ENCODE results near the gene FLAD1.

Gene FLAD1

DNA sequence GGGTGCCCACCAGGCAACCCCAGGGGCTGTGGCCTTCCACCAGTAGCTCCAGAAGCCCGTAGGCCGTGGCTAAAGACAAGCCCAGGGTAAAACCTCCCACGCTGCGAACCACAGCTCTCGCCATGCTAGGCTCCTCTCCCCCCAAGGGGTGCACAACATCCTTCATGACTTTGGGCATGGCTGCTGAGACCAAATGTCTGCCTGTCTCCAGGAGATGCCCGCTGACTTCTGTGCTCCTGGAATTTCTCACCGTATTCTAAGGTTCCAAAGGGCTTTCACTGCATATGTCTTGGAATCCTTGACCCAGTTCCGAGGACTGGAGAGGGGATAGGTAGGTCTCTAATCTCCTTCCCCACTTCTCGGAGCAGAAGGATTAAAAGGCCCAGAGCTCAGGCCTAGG, 50.4 kb downstream of the FLAD1 start, which contains the start of the genes DCST1 and DCST2:
TSS of gene DCST1 (plus strand) at position 301 of the 400 bp plus-strand sequence. CDS start 213 bp downstream, outside the sequence.
TSS of gene DCST2 (minus strand) at position 258 of the 400 bp plus-strand sequence. CDS start at position 178, 80 bp downstream.
- ChIA-PET POLR2A (no interaction called here), CTCF (interaction anchor here (0.6 to 3.5 kb wide), 2 partner anchors 13 to 16 kb away, joined by 5 to 12 read pairs; no protein-coding TSS in a partner anchor)
- DNase-seq (ENCODE audit: extremely low spot score): no peak
- TF ChIP-seq HDGF (IDR thresholded peaks at IDR 0.05; ENCODE audit: borderline replicate concordance): no peak
- TF ChIP-seq, protein P1, sequence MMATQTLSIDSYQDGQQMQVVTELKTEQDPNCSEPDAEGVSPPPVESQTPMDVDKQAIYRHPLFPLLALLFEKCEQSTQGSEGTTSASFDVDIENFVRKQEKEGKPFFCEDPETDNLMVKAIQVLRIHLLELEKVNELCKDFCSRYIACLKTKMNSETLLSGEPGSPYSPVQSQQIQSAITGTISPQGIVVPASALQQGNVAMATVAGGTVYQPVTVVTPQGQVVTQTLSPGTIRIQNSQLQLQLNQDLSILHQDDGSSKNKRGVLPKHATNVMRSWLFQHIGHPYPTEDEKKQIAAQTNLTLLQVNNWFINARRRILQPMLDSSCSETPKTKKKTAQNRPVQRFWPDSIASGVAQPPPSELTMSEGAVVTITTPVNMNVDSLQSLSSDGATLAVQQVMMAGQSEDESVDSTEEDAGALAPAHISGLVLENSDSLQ (IDR thresholded peaks at IDR 0.05): no peak

DNA sequence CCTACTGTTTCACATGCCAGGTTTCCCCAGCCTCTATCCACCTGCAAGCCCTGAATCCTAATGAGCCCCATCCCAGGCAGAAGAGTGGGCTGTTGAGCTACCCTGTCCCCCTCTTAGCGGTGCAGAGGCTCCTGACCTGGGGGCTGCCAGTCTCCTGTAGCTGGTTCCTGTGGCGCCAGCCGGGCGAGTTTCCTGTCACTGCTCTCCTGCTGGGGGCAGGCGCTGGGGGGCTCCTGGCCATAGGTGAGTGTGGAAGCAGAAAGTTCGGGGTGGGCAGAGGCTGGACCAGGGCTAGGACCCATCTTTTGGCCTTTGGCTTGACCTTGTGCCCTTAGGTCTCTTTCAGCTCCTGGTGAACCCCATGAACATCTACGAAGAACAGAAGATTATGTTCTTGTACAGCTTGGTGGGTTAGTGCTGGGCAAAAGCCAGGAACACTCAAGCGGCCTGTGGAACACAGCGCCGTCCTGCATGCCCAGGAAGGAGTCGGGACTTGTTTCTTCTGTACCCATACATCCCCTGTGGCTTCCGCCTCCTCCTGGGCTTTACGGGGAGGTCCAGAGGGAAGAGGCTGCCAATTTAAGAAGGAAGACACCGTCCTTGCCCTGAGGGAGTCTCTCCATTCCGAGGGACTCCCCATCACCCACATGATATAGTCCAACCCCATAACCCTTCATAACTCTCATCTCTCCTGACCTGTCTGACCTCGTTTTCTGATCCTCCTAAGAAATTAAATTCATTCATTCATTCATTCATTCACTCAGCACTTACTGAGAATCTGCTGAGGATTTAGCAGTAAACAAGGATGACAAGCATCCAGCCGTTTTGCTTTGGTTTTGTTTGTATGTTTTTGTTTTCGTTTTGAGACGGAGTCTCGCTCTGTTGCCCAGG, 51.4 kb downstream of the FLAD1 start:
- no peak for TF ChIP-seq ARNT (IDR thresholded peaks at IDR 0.05)
- TF ChIP-seq SP1 (IDR thresholded peaks at IDR 0.05): no peak
- no peak for TF ChIP-seq ELF4 (IDR thresholded peaks at IDR 0.05)
- no peak for TF ChIP-seq CTBP1 (IDR thresholded peaks at IDR 0.05; ENCODE audit: borderline replicate concordance)
- no peak for TF ChIP-seq BHLHE40 (IDR thresholded peaks at IDR 0.05; ENCODE audit: borderline replicate concordance)
- no peak for TF ChIP-seq NFRKB (IDR thresholded peaks at IDR 0.05)
- TF ChIP-seq FOXM1 (IDR thresholded peaks at IDR 0.05; ENCODE audit: borderline replicate concordance): no peak
- TF ChIP-seq FOXK2 (IDR thresholded peaks at IDR 0.05): no peak
- TF ChIP-seq HDGF (IDR thresholded peaks at IDR 0.05; ENCODE audit: borderline replicate concordance): no peak
- no peak for DNase-seq (ENCODE audit: extremely low spot score)
- ChIA-PET CTCF (interaction anchor here (3.5 kb wide), 1 partner anchor 17 kb away, joined by 12 read pairs; no protein-coding TSS in a partner anchor), POLR2A (no interaction called here)

DNA sequence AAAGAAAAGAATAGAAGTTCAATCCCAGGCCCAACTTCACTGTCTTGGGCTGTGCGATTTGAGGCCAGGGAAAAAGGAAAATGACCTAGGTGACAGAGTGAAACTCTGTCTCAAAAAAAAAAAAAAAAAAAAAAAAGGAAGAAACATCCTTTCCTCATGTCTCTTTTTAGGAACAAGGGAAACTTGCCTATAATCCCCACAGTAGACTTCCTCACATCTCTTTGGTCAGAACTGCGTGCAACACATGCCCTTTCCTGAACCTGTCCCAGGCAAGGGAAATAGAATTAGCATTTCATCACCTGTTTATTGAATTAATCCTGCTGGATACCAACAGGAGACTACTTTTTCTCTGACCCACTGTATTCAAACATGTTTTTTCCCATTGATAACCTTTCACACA, 52.8 kb downstream of the FLAD1 start:
- no peak for DNase-seq (ENCODE audit: extremely low spot score)
- TF ChIP-seq L3MBTL2 (conservative IDR thresholded peaks at IDR 0.05) (no peak), FOXK2 (IDR thresholded peaks at IDR 0.05) (no peak), ARNT (IDR thresholded peaks at IDR 0.05) (no peak)
- TF ChIP-seq, protein P1 (IDR thresholded peaks at IDR 0.05): no peak
- ChIA-PET CTCF (interaction anchor here (1.2 to 3.5 kb wide), 2 partner anchors 9 to 18 kb away, joined by 3 to 12 read pairs; no protein-coding TSS in a partner anchor), POLR2A (no interaction called here)

DNA sequence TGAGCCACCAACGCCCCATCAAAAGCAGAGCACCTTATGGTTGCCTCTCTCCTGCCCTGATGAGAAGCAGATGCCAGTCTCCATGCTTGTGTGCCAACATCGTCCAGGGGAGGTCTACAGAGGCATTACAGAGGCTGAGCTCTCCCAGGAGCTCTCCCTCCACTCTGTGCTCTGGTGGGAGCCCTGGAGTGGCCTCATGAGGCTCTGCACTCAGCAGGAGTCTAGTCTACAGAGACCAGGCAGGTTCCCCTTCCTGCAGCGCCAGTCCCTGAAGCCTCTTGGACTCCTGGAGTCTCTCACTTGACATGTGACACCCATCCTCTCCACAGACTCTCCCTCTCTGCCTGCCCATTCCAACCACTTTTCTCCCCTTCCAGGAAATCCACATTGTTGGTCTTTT, 53.9 kb downstream of the FLAD1 start:
- POLR2A ChIA-PET: interaction anchor here (1.5 kb wide), 1 partner anchor 37 kb away, joined by 4 read pairs; no protein-coding TSS in a partner anchor
- CTCF ChIA-PET: interaction anchor here (0.5 to 1.4 kb wide), 2 partner anchors 13 to 20 kb away, joined by 3 to 4 read pairs; no protein-coding TSS in a partner anchor
- no peak for TF ChIP-seq L3MBTL2 (conservative IDR thresholded peaks at IDR 0.05)
- no peak for TF ChIP-seq SP1 (IDR thresholded peaks at IDR 0.05)
- DNase-seq (ENCODE audit: extremely low spot score): no peak

DNA sequence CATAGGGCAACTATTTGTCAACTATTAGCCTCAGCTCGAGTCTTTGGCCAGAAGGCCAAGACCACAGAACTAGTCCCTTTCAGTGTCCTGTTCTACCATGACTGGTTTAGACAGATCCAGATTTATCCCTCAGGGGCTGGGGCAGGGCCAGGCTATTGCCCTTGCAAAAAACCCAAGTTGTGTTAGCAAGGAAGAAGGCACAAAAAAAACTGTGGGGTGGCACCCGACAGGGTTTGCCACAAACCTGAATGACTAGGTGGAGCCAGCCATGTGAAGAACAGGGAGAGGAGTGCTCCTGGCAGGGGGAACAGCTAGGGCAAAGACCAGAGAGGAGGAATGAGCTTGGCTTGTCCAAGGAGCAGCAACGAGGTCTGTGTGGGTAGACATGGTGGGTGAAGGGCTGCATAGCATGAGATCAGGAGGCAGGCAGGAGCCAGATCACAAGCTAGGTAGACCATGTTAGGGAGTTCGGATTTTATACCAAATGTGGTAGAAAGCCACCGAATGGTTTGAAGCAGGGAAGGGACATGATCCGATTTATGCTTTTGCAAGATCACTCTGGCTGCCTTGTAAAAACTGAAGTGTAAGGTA, 54.8 kb downstream of the FLAD1 start:
- ChIA-PET CTCF (interaction anchor here (0.5 to 1.5 kb wide), 3 partner anchors 12 to 20 kb away, joined by 3 to 4 read pairs (median 4); no protein-coding TSS in a partner anchor), POLR2A (interaction anchor here (1.1 to 1.5 kb wide), 2 partner anchors 14 to 38 kb away, joined by 3 to 4 read pairs; partner anchors contain the start of gene ADAM15)
- DNase-seq (ENCODE audit: extremely low spot score): no peak
- no peak for TF ChIP-seq L3MBTL2 (conservative IDR thresholded peaks at IDR 0.05)
- no peak for TF ChIP-seq FOXK2 (IDR thresholded peaks at IDR 0.05)
- TF ChIP-seq NFRKB (IDR thresholded peaks at IDR 0.05): no peak
- TF ChIP-seq LEF1 (IDR thresholded peaks at IDR 0.05; ENCODE audit: borderline replicate concordance): no peak
- TF ChIP-seq ELF4 (IDR thresholded peaks at IDR 0.05): no peak
- TF ChIP-seq FOXM1 (IDR thresholded peaks at IDR 0.05; ENCODE audit: borderline replicate concordance): no peak
- no peak for TF ChIP-seq FOXA1 (IDR thresholded peaks at IDR 0.05)
- no peak for TF ChIP-seq HDGF (IDR thresholded peaks at IDR 0.05; ENCODE audit: borderline replicate concordance)
- no peak for TF ChIP-seq SP1 (IDR thresholded peaks at IDR 0.05)
- no peak for TF ChIP-seq SUZ12 (IDR thresholded peaks at IDR 0.05)
- TF ChIP-seq ZNF384 (IDR thresholded peaks at IDR 0.05): no peak
- TF ChIP-seq CTBP1 (IDR thresholded peaks at IDR 0.05; ENCODE audit: borderline replicate concordance): no peak
- no peak for TF ChIP-seq ARNT (IDR thresholded peaks at IDR 0.05)
- no peak for TF ChIP-seq TARDBP (IDR thresholded peaks at IDR 0.05)
- TF ChIP-seq, protein P1 (IDR thresholded peaks at IDR 0.05): no peak
- no peak for TF ChIP-seq BHLHE40 (IDR thresholded peaks at IDR 0.05; ENCODE audit: borderline replicate concordance)

DNA sequence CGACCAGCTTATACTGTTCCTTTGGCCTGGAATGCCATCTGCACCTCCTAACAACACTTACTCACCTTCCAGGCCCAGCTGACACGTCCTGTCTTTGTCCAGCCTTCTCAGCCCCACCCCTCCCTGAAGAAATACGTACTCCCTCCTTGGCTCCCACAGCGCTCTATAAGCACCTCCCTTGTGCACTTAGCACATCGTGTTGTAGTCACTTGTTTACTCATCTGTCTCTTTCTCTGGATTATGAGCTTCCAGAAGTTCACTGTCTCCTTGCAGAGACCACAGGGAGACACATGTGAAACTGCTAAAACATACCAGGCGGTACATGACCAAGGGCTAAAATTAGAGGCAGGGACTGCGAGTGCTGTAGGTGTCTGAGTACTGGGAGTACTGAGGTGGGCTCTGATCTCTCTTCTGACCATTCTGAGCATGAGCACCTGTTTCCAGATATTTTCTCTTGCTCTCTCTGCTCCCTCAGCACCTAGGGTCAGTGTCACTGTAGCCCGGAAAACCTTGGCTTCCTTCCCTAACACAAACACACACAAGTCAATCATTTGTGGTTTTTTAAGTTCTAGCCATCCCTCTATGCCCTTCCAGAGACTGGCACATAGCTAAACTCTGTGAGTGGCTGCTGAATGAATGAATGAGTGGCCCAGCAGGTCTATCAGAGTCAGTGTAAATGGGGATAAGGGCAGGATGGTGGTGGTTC, 55.6 kb downstream of the FLAD1 start:
- ChIA-PET POLR2A (interaction anchor here (1.1 to 1.5 kb wide), 2 partner anchors 13 to 39 kb away, joined by 3 to 4 read pairs; partner anchors contain the start of gene ADAM15), CTCF (interaction anchor here (1.5 kb wide), 1 partner anchor 21 kb away, joined by 4 read pairs; no protein-coding TSS in a partner anchor)
- TF ChIP-seq ELF4 (IDR thresholded peaks at IDR 0.05) (no peak), BHLHE40 (IDR thresholded peaks at IDR 0.05; ENCODE audit: borderline replicate concordance) (no peak), ARNT (IDR thresholded peaks at IDR 0.05) (no peak), CTBP1 (IDR thresholded peaks at IDR 0.05; ENCODE audit: borderline replicate concordance) (no peak), FOXA1 (IDR thresholded peaks at IDR 0.05) (no peak), NFRKB (IDR thresholded peaks at IDR 0.05) (no peak), LEF1 (IDR thresholded peaks at IDR 0.05; ENCODE audit: borderline replicate concordance) (no peak), SP1 (IDR thresholded peaks at IDR 0.05) (no peak), FOXM1 (IDR thresholded peaks at IDR 0.05; ENCODE audit: borderline replicate concordance) (no peak)
- TF ChIP-seq, protein P1 (IDR thresholded peaks at IDR 0.05): no peak
- no peak for DNase-seq (ENCODE audit: extremely low spot score)

Data from HEK293T (cell line).